DOHH2 (cell line): ENCODE results near the gene INSRR.

Source experiments
- H3F3A ChIP-seq: fragments of 200-600 bp; sonication (generic), shearing (Covaris generic); 2 replicates; pipeline ENCODE4 v1.6.0; 2016; ENCODE audit warnings: antibody characterized with exemption, mild to moderate bottlenecking; ENCODE audit not compliant: control insufficient read depth, insufficient read depth
- H3K27ac ChIP-seq: fragments of 200-600 bp; sonication (generic); 2 replicates; pipeline ENCODE4 v1.5.1; 2014; ENCODE audit warnings: low read depth, mild to moderate bottlenecking, low read length, moderate library complexity
- H3K27me3 ChIP-seq: fragments of 200-600 bp; sonication (generic); 2 replicates; pipeline ENCODE4 v1.6.1; 2014; ENCODE audit warnings: mild to moderate bottlenecking, low read length, mixed read lengths; ENCODE audit not compliant: control insufficient read depth
- H3K36me3 ChIP-seq: fragments of 200-600 bp; sonication (generic); 2 replicates; pipeline ENCODE4 v1.6.1; 2014; ENCODE audit warnings: mild to moderate bottlenecking, low read length, moderate library complexity, mixed read lengths; ENCODE audit not compliant: control insufficient read depth
- H3K4me1 ChIP-seq: fragments of 200-600 bp; sonication (generic); 2 replicates; pipeline ENCODE4 v1.6.1; 2014; ENCODE audit warnings: mild to moderate bottlenecking, low read length, mixed read lengths; ENCODE audit not compliant: control insufficient read depth
- H3K4me2 ChIP-seq: fragments of 200-600 bp; sonication (generic); 2 replicates; pipeline ENCODE4 v1.6.0; 2014; ENCODE audit warnings: mild to moderate bottlenecking, low read length, moderate library complexity
- H3K4me3 ChIP-seq: fragments of 200-600 bp; sonication (generic); 2 replicates; pipeline ENCODE4 v1.5.1; 2014; ENCODE audit warnings: mild to moderate bottlenecking, low read length, mixed read lengths
- H3K79me2 ChIP-seq: fragments of 200-600 bp; sonication (generic); 2 replicates; pipeline ENCODE4 v1.6.1; 2014; ENCODE audit warnings: mild to moderate bottlenecking, low read length, mixed read lengths; ENCODE audit not compliant: control insufficient read depth
- H3K9me2 ChIP-seq: fragments of 200-600 bp; sonication (generic); replicated peaks from 2 replicates; pipeline ENCODE4 v1.6.1; 2014; ENCODE audit warnings: mild to moderate bottlenecking, low read length, mixed read lengths; ENCODE audit not compliant: control insufficient read depth
- H3K9me3 ChIP-seq: fragments of 200-600 bp; sonication (generic); 2 replicates; pipeline ENCODE4 v1.6.1; 2014; ENCODE audit warnings: antibody characterized with exemption, low read length, mixed read lengths; ENCODE audit not compliant: control insufficient read depth, insufficient read depth
- H4K20me1 ChIP-seq: fragments of 200-600 bp; sonication (generic); 2 replicates; pipeline ENCODE4 v1.6.0; 2014; ENCODE audit warnings: low read depth, mild to moderate bottlenecking, antibody characterized with exemption, low read length, moderate library complexity; ENCODE audit not compliant: control insufficient read depth, insufficient read depth
- CTCF ChIP-seq: fragments of 200-600 bp; sonication (generic); IDR thresholded peaks from one replicate; pipeline ENCODE4 v1.5.1; 2014; ENCODE audit warnings: antibody characterized with exemption, mild to moderate bottlenecking, low read depth, low read length; ENCODE audit not compliant: poor library complexity, severe bottlenecking
- EZH2phosphoT487 ChIP-seq: fragments of 200-600 bp; sonication (generic); IDR thresholded peaks from 2 replicates; pipeline ENCODE4 v1.6.1; 2017; ENCODE audit warnings: borderline replicate concordance, mild to moderate bottlenecking, antibody characterized with exemption, low read length, moderate library complexity, mixed read lengths

Gene INSRR

GRCh38 chr1:156847591-156848460 lies 11.1 kb downstream of the INSRR start:
- H3K79me2 ChIP-seq, result no peaks in the 10 kb centered on the region
- no peaks in the 10 kb centered on the region for H3K27me3 ChIP-seq
- H3K36me3 ChIP-seq, result no peaks in the 10 kb centered on the region
- TF ChIP-seq CTCF, result no peak
- TF ChIP-seq EZH2phosphoT487, result no peak
- no peak overlapping the region for H3K4me3 ChIP-seq
- H3K4me2 ChIP-seq, result no peak overlapping the region
- no peaks in the 10 kb centered on the region for H3F3A ChIP-seq
- H3K9me3 ChIP-seq, result no peaks in the 10 kb centered on the region
- H4K20me1 ChIP-seq, result no peaks in the 10 kb centered on the region
- no peaks in the 10 kb centered on the region for H3K9me2 ChIP-seq
- no peak overlapping the region for H3K27ac ChIP-seq
- H3K4me1 ChIP-seq, result no peaks in the 10 kb centered on the region

- H3F3A ChIP-seq, result no peaks in the 10 kb centered on the region
- no peak overlapping the region for H3K4me3 ChIP-seq
- no peaks in the 10 kb centered on the region for H4K20me1 ChIP-seq
- H3K79me2 ChIP-seq, result no peaks in the 10 kb centered on the region
- TF ChIP-seq EZH2phosphoT487 (no peak), CTCF (no peak)
- no peaks in the 10 kb centered on the region for H3K9me2 ChIP-seq
- no peaks in the 10 kb centered on the region for H3K4me1 ChIP-seq
- no peak overlapping the region for H3K4me2 ChIP-seq
- no peaks in the 10 kb centered on the region for H3K36me3 ChIP-seq
- H3K27me3 ChIP-seq, result no peaks in the 10 kb centered on the region
- no peaks in the 10 kb centered on the region for H3K9me3 ChIP-seq
- no peak overlapping the region for H3K27ac ChIP-seq
These were observed 12.3 kb downstream of the INSRR start for GRCh38 chr1:156846643-156847042.

GRCh38 chr1:156845953-156846545 lies 12.9 kb downstream of the INSRR start:
- H3K9me2 ChIP-seq, result no peaks in the 10 kb centered on the region
- H3F3A ChIP-seq, result no peaks in the 10 kb centered on the region
- no peaks in the 10 kb centered on the region for H4K20me1 ChIP-seq
- no peaks in the 10 kb centered on the region for H3K27me3 ChIP-seq
- H3K4me1 ChIP-seq, result no peaks in the 10 kb centered on the region
- H3K36me3 ChIP-seq, result no peaks in the 10 kb centered on the region
- TF ChIP-seq CTCF (no peak), EZH2phosphoT487 (no peak)
- no peaks in the 10 kb centered on the region for H3K79me2 ChIP-seq
- H3K4me3 ChIP-seq, result no peak overlapping the region
- no peak overlapping the region for H3K4me2 ChIP-seq
- no peaks in the 10 kb centered on the region for H3K9me3 ChIP-seq
- H3K27ac ChIP-seq, result no peak overlapping the region
